ENCODE data around the gene PLEKHG1.

PLEKHG1 gene

DNA sequence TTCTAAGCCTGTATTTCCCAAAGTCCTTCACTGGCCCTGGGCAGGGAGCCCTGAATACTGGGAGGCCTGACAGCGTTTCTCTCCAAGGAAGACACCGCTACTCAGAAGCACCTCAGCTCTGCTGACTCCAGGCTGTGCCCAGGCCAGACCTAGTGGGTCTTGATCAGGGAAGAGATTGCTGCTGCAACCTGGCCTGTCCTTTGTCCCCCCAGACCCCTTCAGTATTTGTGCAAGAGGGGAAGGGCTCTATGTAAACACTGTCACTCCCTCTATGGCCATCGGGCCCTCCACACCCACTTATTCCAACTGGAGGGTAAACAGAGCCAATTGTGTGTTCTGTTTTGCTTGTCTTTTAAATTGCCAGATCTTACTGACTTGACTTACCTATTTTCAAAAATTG is 20.6 kb downstream of the PLEKHG1 start:
- no peak for DNase-seq (ENCODE audit: low read depth in 2 of 2)

DNA sequence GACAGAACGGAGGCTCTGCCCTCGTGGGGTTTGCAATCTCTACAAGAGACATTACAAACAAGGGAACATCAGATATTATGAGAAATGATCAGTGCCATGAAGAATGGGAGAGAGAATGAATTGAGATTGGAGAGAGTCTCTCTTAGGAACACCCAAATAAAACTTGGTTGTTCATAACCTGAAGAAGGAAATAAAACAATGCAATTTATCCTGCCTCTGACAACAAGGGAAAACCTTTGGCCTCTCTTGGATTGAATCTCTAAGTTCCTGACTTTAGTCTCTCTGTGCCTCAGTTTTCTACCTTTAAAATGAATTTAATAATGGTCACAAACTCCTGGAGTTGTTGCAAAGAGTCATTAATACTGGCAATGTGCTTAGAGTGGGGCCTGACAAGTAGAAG is 21.1 kb downstream of the PLEKHG1 start:
- DNase-seq (ENCODE audit: low read depth in 2 of 2), result no peak

DNA sequence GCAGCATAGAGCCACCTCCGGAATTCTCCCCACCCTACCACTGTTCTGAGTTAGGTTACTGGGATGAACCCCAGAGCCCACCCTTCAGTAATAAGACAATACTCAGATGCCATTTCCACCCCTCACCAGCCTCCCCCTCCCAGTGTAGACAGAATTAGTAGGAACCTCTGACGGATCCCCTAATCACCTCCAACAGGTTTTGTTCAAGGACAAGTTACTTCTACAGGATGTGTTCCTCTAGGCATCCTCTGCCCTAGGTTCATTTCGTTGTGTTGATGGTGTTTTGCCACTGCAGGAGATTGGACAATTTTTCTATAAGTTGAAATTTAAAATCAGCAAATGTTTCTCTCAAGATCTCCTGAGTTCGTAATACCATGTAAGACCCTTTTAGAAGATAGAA is 22.8 kb downstream of the PLEKHG1 start:
- DNase-seq (ENCODE audit: low read depth in 2 of 2), result no peak

DNA sequence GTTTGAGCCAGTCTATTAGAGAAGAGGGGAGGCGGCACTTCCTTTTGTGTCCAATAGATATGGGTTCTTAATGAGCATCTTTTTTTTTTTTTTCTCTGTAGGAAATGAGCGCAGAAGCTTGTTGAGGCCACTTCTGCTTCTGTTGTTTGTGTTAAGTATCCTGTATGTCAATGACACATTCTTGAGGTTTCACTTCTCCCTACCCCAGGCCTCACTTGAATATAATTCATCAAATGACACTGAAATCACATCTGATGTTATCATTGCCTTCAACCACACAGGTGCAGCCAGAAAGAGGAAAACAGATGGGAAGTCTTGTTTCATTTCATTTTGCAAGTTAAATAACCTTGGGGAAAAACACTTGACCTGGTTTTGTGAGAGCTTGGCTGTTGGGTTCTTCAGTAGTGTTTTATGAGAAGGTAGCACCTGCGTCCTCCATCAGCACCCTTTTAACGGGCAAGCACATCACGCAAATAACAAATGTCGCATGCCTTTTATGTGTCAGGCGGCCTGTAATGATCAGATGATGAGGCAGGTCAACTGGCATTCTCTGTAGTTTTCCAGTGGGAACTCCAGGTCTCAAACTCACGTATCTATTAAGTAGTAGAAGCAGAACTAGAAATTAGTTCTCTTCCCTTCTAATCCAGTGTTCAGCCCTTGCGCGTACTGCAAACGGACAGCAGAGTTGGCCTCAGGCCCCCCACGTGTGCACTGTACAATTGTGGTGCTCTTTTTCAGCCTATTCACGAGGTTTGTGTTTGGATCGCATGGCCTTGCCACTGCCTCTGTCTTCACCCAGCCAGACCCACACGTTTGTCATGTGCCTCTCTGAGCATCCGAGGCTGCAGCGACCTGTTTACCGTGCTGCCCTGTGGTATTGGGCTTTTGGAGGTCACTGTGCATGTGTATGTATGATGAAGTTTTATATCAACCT is 23.5 kb downstream of the PLEKHG1 start:
- DNase-seq (ENCODE audit: low read depth in 2 of 2), result no peak

DNA sequence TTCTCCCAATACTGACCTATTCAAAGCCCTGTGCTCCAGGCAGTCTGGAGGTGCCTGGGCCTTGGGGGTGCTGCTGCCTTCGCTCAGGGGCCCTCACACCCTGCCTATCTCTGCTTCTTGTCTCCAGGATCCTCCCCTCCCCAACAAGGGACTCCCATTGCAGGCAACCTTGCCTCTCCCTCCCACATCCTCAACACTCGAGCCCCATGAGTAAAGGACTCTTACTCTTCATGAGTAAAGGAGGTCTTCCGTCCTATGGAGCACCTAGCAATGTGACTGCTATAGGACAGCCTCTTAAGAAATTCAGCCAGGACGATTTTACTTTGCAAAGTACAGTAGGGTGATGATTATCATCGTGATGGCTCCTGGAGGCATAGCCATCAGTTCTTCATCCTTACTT is 24.5 kb downstream of the PLEKHG1 start:
- DNase-seq (ENCODE audit: low read depth in 2 of 2), result no peak

DNA sequence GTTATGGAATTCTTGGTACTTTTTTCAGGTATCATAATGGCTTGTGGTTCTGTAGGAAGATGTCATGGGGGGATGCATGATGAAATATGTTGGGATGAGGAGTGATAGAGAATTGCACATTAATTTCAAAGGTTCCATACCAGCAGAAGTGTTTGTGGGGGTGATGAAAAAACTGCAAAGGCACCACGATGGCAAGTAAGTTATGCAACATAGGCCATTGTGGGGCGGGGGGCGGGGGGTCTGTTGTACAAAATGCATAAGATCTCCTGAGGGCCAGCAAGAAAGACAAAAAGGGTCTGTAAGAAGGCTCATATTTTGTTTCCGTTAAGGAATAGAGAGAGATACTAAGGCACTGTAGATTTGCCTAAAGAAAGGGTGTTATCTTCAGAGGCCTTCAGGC is 26.2 kb downstream of the PLEKHG1 start:
- no peak for DNase-seq (ENCODE audit: low read depth in 2 of 2)

DNA sequence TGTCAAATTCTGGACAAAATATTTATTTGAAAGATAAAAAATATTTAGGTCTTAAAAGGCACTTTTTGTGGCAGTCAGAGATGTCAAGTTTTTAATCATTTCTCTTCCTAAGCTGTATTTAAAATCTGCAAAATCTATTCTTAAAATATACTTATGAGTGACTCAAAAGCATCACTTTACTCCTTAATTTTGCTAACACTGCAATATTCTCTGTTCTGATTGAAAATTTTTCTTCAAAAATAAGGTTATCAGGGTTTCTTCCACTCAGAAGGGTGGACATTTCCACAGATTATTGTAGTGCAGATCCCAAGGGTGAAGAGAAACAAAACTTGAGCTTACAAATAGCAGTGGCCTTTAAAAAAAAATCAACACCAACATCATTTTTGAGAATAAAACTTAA is 27.5 kb downstream of the PLEKHG1 start:
- no peak for DNase-seq (ENCODE audit: low read depth in 2 of 2)

DNA sequence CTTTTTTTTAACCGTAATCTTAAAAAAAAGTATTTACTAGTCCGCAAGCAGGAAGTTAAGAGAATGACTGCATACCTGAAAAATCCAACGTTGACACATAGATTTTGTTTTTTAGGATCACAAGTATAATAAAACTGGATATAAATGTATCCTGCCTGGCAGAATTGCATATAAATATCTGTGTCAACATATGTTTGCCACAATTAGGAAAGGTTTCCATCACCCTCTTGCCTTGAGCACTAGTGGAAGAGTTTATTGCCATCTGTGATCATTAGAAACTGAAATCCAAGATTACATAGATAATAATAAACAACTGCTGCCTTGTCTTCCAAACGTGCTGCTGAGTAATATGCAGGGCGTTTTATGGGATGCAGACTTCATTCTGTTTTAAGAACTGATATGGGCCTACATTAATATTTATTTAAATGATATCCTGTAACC is 27.9 kb downstream of the PLEKHG1 start:
- DNase-seq (ENCODE audit: low read depth in 2 of 2), result no peak

DNA sequence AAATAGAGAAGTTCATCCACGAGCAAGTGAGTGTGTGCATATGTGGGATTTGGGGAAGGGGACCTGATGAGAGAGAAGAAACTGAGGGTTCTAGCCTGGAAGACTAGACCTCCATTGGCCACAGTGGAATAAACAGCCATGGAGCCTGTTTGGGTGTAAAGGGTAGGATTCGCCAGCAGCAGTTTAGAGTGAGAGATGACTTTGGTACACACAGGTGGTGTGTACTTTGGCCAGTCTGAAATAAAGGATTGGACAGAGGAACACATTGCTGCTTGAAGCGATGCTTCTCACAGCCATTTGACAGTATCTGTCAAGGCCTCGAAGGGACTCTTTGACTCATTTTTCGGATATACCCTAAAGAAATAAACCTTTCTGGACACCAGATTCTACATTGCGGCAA is 29.2 kb downstream of the PLEKHG1 start:
- no peak for DNase-seq (ENCODE audit: low read depth in 2 of 2)

DNA sequence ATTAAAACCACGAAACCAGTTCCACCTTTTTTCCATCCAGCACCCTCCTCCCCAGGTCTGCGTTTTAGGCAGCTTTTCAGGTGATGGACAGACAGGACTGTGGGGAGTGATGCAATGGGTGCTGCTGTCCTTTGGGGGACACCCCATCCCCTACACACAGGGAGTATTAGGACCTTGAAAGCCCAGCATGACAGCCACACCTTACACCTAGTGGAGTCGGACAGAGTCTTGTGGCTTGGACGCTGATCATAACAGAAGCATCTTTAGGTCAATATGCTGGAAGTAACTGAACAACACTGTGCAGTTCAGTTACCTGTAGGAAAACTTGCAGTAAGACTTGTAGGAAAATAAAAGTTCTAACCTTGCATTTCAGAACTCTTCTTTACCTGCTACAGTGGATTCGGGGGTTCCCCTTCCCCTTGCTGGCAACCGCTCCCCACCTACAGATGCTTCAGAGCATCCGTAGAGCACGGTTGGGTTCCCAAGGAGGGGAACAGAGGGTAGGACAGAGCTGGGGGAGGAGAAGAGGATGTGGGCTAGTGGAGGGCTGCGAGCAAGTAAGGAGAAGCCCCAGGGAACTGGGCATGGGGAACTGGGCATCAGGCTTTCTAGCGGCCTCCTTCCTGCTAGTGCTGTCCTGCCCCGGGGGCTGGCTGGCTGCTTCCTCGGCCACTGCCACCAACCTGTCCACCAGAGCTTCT is 31.7 kb downstream of the PLEKHG1 start:
- DNase-seq (ENCODE audit: low read depth in 2 of 2), result no peak

DNA sequence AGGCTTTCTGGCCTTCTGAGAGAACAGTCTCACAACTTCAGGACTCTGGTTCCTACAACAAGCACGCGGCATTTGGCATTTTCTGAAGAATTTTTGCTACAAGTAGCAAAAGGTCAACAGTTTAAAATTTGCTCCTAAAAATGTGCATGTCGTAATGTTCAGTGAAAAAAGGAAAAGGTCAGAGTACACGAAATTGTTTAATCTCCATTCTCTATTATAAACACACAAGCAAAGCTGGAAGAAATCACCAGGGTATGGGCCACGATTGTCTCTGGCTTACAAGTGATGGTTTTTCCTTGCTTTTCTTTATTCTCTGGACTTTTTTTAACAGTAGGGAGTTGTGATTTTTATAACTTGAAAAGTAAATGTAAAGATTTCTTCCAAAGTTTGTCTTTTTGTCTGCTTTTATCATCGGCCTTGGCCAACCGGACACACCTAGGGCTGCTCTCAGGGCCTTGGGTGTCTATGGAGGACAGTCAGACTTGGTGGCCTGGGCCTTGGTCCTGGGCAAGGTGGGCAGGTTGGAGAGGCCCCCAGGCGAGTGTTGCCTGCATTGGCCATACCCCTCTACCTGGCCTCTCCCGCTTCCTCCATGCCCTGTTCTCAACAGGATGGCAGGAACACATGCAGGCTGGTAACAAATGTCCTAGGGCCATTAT is 32.4 kb downstream of the PLEKHG1 start:
- no peak for DNase-seq (ENCODE audit: low read depth in 2 of 2)

DNA sequence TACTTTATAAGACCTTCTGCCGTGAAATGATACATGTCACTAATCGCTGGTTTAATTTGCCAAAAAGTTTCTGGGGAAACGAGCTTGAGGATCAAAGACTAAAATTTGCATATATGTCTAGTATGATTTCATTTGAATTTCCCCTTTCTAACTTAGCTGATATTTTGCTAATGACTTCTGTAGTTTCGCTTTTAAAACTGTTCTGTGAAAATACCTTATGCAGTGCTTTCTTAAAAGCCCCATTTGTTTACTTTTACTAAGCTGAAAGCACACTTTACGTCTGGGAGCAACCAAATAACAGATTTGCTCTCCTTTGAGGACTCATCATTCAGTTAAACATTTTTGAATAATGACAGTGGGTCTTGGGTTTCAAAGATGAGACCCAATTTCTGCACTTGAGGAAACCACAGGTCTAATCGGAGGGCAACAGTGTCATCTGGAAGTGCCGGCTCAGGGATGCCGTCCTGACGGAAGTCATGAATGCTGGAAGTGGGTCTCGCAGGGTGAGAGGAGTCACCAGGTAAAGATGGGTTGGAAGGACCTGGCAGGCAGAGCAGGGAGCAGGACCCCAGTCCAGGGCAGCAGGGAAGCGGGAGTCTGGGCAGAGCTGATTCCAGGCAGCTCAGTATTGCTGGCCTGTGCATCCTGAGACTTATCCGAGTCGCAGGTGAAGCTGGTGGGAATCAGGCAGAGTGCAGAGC is 33.2 kb downstream of the PLEKHG1 start:
- no peak for DNase-seq (ENCODE audit: low read depth in 2 of 2)

DNA sequence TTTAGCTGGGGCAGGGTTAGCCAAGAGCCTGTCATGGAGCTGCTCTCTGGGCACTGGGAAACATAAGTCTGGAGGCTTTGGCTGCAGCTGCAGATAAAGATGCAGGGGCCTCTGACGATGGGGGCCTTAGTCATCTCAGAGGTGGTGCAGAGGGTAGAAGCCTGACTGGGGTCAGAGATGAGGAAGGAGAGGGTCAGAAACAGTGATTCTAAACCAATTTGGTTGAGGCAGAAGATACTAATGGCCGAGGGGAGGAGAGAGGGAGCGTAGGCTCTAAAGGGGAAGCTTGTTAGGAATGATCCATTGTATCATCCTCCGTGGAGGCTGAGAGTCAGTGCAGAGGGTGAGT is 33.8 kb downstream of the PLEKHG1 start:
- DNase-seq (ENCODE audit: low read depth in 2 of 2), result no peak

DNA sequence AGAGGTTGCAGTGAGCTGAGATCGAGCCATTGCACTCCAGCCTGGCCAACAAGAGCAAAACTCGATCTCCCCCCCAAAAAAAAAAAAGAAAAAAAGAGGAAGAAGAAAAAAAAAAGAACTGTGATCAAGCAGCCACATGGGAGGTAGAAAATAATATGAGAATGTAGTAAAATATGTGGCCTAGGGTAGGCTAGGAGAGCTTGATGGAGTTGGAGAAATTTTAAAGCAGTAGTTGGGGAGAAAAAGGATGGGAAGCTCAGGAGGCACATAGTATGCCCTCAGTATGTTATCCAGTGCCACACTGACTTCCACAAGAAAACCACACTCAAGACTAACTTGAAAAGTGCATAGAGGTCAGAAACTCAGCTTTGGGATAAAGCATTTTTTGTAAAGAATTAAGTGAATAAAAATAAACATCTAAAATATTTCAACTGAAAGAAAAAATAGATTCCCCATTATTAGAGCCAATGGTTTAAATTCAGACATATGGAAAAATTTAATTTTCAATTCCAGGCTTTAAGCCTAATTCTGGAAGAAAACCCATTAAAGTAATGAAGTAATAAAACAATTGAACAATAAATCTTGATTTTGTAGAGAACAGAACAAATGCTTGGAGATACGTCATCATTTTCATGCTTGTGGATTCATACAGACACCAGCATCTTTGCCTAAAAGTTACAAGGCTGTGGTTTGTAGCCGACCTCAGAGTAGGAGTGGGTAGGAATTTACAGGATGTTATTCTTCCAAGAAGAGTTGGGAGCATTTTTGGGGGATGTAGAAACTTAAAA is 34.7 kb downstream of the PLEKHG1 start:
- DNase-seq (ENCODE audit: low read depth in 2 of 2), result no peak

DNA sequence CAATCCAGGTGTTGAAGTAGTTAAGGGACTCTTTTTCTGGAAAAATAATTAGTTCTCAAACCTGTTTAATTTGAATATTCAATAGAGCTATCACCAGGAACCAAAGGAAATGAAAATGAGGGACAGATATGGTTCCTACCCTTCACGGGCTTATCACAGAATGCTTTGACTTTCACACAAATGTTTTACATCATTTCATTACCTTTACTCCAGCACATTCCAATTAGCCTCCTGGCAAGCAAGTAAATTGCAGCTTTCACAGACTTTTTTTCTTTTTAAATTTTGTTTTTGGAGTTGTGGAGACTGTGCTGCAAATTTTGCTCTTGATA is 35.2 kb downstream of the PLEKHG1 start:
- no peak for DNase-seq (ENCODE audit: low read depth in 2 of 2)

DNA sequence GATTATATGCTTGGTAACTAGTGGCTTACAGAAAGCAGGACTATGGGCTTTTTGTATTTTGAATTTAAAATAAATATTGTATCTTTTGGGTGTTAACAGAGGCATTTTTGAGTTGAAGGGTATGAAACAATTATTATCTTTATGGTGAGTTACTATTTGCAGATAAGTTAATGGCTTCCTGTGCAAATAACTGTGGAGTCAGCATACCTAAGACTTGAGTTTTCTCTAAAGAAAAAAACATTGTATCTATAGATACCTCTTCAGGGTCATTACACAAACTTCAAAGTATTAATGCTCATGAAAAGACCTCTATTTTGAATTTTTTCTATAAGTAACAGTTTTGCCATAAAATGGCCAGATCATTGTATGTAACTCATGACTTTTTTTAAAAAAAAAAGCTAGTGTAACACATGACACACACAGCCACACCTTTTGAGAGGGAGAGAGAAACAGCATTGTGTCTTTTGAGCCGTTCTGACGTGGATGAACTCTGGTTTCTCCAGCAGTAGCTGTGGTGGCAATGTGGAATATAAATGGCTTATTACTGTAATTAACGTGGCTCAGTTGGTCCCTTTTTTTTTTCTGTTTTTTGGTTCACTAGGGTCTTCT is 36.3 kb downstream of the PLEKHG1 start:
- no peak for DNase-seq (ENCODE audit: low read depth in 2 of 2)

DNA sequence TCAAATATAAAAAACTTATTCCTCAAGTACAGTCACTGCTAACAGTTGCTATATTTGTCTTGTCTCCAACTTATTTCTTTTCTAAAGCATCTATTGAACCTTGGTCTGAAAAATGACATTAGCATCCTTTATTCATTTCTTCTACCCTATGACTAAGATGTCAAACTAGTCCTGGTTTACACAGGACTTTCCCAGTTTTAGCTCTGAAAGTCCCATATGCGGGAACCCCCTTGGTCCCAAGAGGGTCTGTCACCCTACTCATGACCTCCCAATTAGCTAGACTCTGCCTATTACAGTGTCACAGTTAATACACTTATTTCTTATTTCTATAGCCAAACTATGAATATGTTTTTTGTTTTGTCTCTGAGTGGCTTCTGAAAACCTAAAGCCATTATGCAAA is 37.1 kb downstream of the PLEKHG1 start:
- DNase-seq (ENCODE audit: low read depth in 2 of 2), result no peak

DNA sequence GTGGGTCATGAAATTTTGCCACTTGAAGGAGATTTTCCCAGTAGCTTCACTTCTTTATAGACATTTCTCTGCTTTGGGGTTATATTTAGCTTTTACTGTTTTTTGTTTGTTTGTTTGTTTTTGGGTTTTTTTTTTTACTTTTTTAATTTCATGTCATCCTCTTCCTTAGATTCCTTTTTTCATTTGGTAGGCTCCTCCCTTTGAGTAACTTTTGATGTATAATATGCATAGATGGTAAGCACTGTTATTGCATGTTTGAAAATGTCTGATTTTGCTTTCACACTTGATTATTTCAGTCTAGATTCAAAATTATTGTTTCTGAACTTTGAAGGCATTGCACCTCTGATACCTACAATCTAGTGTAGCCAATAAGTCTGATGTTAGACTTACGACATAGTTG is 37.6 kb downstream of the PLEKHG1 start:
- no peak for DNase-seq (ENCODE audit: low read depth in 2 of 2)

DNA sequence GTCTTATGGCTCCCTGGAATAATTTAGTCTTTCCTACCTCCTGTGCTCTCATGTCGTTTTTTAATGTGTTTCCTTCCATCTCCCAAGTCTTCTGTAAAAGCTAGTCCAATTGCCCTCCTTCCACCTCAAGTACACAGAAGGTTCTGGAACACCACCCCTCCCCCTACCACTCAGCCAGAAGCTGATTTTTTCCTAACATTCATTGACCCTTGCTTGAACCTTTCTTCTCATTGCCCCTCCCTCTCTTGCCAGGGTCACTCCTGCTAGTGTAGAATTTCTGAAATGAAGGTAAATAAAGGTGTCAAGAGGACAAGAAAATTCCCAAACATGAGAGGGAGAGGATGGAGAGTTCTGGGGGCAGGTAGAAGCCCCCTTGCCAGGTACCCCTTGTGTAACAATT is 38.6 kb downstream of the PLEKHG1 start:
- DNase-seq (ENCODE audit: low read depth in 2 of 2), result no peak

DNA sequence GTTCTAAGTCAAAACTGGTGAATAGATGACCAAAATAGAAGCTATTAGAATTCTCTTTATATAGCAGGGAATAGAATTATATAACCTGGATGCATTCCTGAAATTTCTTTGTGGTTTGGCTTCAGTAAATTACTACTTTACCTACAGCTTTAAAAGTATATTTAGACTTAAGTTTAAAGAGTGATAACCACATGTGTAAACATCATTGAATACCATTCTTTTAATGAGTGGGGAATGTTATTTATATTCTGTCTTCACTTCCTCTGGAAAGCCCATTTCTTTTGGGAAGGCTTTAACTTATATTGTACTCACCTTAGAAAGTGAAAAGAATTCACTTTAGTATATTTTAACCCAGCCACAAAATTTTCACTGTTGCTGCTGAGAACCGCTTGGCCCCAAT is 39.1 kb downstream of the PLEKHG1 start:
- DNase-seq (ENCODE audit: low read depth in 2 of 2), result no peak

DNA sequence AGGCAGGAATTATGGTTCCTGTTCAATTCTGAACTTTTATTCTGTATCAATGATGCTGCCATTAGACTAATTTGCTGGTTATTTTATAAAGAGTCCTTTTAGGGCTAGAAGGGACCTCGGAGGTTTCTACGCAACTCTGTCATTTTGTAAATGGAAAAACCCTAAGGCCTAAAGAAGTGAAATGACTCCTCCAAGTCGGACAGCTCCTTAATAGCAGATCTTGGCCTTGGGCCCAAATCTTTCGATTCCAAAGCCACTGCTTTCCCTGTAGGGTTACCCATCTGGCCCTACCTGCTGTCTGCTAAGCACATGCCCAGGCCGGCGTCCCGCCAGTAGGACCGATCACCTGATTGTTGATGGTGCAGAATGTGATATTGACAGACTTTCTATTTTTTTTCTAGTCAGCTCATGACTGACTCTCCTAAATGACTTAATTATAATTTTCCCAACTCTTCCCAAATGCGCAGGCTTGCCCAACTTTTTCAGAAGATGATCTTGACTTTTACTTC is 40.2 kb downstream of the PLEKHG1 start:
- no peak for DNase-seq (ENCODE audit: low read depth in 2 of 2)

All from stimulated activated CD8-positive, alpha-beta memory T cell treated with anti-CD3 and anti-CD28 coated beads, Interleukin-15, amount 100 ng/mL, for 4 hours (primary cell).